ENCODE data around the gene GHR.

- TF ChIP-seq CTCF (IDR thresholded peaks at IDR 0.05) (no peak), REST (IDR thresholded peaks at IDR 0.05; ENCODE audit: insufficient read depth in 1 of 2, low read depth in 2 of 2, low read length in 1 of 2) (no peak), SIN3A (IDR thresholded peaks at IDR 0.05; ENCODE audit: borderline replicate concordance, insufficient read depth, low read depth, low read length) (no peak), TCF7L2 (IDR thresholded peaks at IDR 0.05; ENCODE audit: low read depth, low read length) (no peak)
Measured at GRCh38 chr5:42753099-42753498, 329.9 kb downstream of the GHR start.

Measured in Panc1 (cell line).